Memory B cell (primary cell): ENCODE results near the gene MYO5B.
"Not testable (repeated sequence)": the region's sequence is repeated elsewhere in the genome, so short reads cannot be mapped to it uniquely, and the experiment has no call there.

Experiments
- ATAC-seq: fragments of 150-1000 bp; cut with Tn5 transposase; 2 replicates; pipeline ENCODE4 v1.10.0; 2021; ENCODE audit warnings: low read depth, mild to moderate bottlenecking, moderate library complexity
- DNase-seq, 2 donors: peaks; one replicate each; pipeline ENCODE4 v3.0.0; 2022; ENCODE audit warnings: low spot score in 2 of 2
- H3K27ac Mint-ChIP-seq: one replicate; pipeline ENCODE4 v1.8.0; 2022; ENCODE audit warnings: mild to moderate bottlenecking, moderate library complexity, mixed read lengths
- H3K27me3 Mint-ChIP-seq: one replicate; pipeline ENCODE4 v1.8.0; 2022; ENCODE audit warnings: mixed read lengths
- H3K36me3 Mint-ChIP-seq: one replicate; pipeline ENCODE4 v1.8.0; 2022; ENCODE audit warnings: mild to moderate bottlenecking, mixed read lengths
- H3K4me1 Mint-ChIP-seq: one replicate; pipeline ENCODE4 v1.8.0; 2022; ENCODE audit warnings: mixed read lengths
- H3K4me3 Mint-ChIP-seq: one replicate; pipeline ENCODE4 v1.8.0; 2022; ENCODE audit warnings: mild to moderate bottlenecking, moderate library complexity, mixed read lengths
- H3K9me3 Mint-ChIP-seq: one replicate; pipeline ENCODE4 v1.8.0; 2022; ENCODE audit warnings: mixed read lengths

MYO5B gene

GRCh38 chr18:49841236-49842217, 353.4 kb downstream of the MYO5B start:
- Mint-ChIP-seq H3K27me3 (peaks cover 2% of the 10 kb centered on the region), H3K4me1 (no peaks in the 10 kb centered on the region), H3K4me3 (no peak overlapping the region), H3K9me3 (no peaks in the 10 kb centered on the region), H3K27ac (no peak overlapping the region), H3K36me3 (peaks cover 1% of the 10 kb centered on the region)
- ATAC-seq (no peak), DNase-seq (no peak)

GRCh38 chr18:49839012-49839411, 355.9 kb downstream of the MYO5B start:
- H3K4me1 Mint-ChIP-seq: no peaks in the 10 kb centered on the region

GRCh38 chr18:49838381-49838780, 356.6 kb downstream of the MYO5B start:
- ATAC-seq: no peak
- Mint-ChIP-seq H3K36me3 (no peaks in the 10 kb centered on the region), H3K27me3 (peaks cover 2% of the 10 kb centered on the region), H3K4me1 (no peaks in the 10 kb centered on the region), H3K9me3 (no peaks in the 10 kb centered on the region), H3K27ac (no peak overlapping the region), H3K4me3 (no peak overlapping the region)
- no peak for DNase-seq

More at GRCh38 chr18:49839012-49839411, 355.9 kb downstream of the MYO5B start:
- H3K27ac Mint-ChIP-seq: no peak overlapping the region
- ATAC-seq (no peak), DNase-seq (no peak)
- H3K36me3 Mint-ChIP-seq: no peaks in the 10 kb centered on the region
- H3K4me3 Mint-ChIP-seq: no peak overlapping the region
- H3K9me3 Mint-ChIP-seq: no peaks in the 10 kb centered on the region
- peaks cover 2% of the 10 kb centered on the region for H3K27me3 Mint-ChIP-seq

GRCh38 chr18:49837889-49838288, 357.1 kb downstream of the MYO5B start:
- Mint-ChIP-seq H3K36me3 (no peaks in the 10 kb centered on the region), H3K4me3 (no peak overlapping the region), H3K27me3 (no peaks in the 10 kb centered on the region), H3K4me1 (no peaks in the 10 kb centered on the region), H3K9me3 (no peaks in the 10 kb centered on the region), H3K27ac (no peak overlapping the region)
- ATAC-seq: no peak
- no peak for DNase-seq

GRCh38 chr18:49837316-49837835, 357.6 kb downstream of the MYO5B start:
- not testable (repeated sequence) for H3K36me3 Mint-ChIP-seq, H3K9me3 Mint-ChIP-seq, DNase-seq, H3K27ac Mint-ChIP-seq, H3K4me1 Mint-ChIP-seq, ATAC-seq, H3K27me3 Mint-ChIP-seq, H3K4me3 Mint-ChIP-seq

GRCh38 chr18:49835405-49835804, 359.5 kb downstream of the MYO5B start:
- Mint-ChIP-seq H3K36me3 (peaks cover 2% of the 10 kb centered on the region), H3K4me1 (no peaks in the 10 kb centered on the region), H3K4me3 (no peak overlapping the region), H3K9me3 (no peaks in the 10 kb centered on the region), H3K27me3 (no peaks in the 10 kb centered on the region), H3K27ac (no peak overlapping the region)
- DNase-seq: no peak
- no peak for ATAC-seq

- H3K4me3 Mint-ChIP-seq: no peak overlapping the region
- peaks cover 1% of the 10 kb centered on the region for H3K9me3 Mint-ChIP-seq
- no peak overlapping the region for H3K27ac Mint-ChIP-seq
- H3K4me1 Mint-ChIP-seq: no peaks in the 10 kb centered on the region
- DNase-seq (no peak), ATAC-seq (no peak)
- peaks cover 2% of the 10 kb centered on the region for H3K36me3 Mint-ChIP-seq
- no peaks in the 10 kb centered on the region for H3K27me3 Mint-ChIP-seq
These were observed 360.7 kb downstream of the MYO5B start for GRCh38 chr18:49834258-49834657.

GRCh38 chr18:49833814-49834213, 361.1 kb downstream of the MYO5B start:
- Mint-ChIP-seq H3K27ac (no peak overlapping the region), H3K27me3 (no peaks in the 10 kb centered on the region), H3K9me3 (peaks cover 1% of the 10 kb centered on the region), H3K4me1 (no peaks in the 10 kb centered on the region), H3K36me3 (peaks cover 2% of the 10 kb centered on the region), H3K4me3 (no peak overlapping the region)
- DNase-seq: no peak
- no peak for ATAC-seq

- ATAC-seq (no peak), DNase-seq (no peak)
- H3K27me3 Mint-ChIP-seq: no peaks in the 10 kb centered on the region
- no peaks in the 10 kb centered on the region for H3K4me1 Mint-ChIP-seq
- peaks cover 2% of the 10 kb centered on the region for H3K36me3 Mint-ChIP-seq
- H3K27ac Mint-ChIP-seq: no peak overlapping the region
- no peak overlapping the region for H3K4me3 Mint-ChIP-seq
- peaks cover 6% of the 10 kb centered on the region for H3K9me3 Mint-ChIP-seq
These were observed 362.7 kb downstream of the MYO5B start for GRCh38 chr18:49832221-49832647.

- DNase-seq (no peak), ATAC-seq (no peak)
- H3K9me3 Mint-ChIP-seq: peaks cover 6% of the 10 kb centered on the region
- H3K4me1 Mint-ChIP-seq: no peaks in the 10 kb centered on the region
- H3K4me3 Mint-ChIP-seq: no peak overlapping the region
- H3K27ac Mint-ChIP-seq: no peak overlapping the region
- H3K36me3 Mint-ChIP-seq: peaks cover 6% of the 10 kb centered on the region
- H3K27me3 Mint-ChIP-seq: no peaks in the 10 kb centered on the region
These were observed 367.0 kb downstream of the MYO5B start for GRCh38 chr18:49827996-49828395.

GRCh38 chr18:49819823-49820671, 374.9 kb downstream of the MYO5B start:
- peaks cover 12% of the 10 kb centered on the region for H3K4me1 Mint-ChIP-seq
- no peaks in the 10 kb centered on the region for H3K9me3 Mint-ChIP-seq
- H3K4me3 Mint-ChIP-seq: no peak overlapping the region
- ATAC-seq: no peak
- H3K27me3 Mint-ChIP-seq: no peaks in the 10 kb centered on the region
- no peak for DNase-seq
- H3K27ac Mint-ChIP-seq: no peak overlapping the region
- peaks cover 6% of the 10 kb centered on the region for H3K36me3 Mint-ChIP-seq

GRCh38 chr18:49819071-49819662, 375.8 kb downstream of the MYO5B start:
- peaks cover 15% of the 10 kb centered on the region for H3K4me1 Mint-ChIP-seq
- peaks cover 2% of the 10 kb centered on the region for H3K36me3 Mint-ChIP-seq
- H3K27ac Mint-ChIP-seq: no peak overlapping the region
- ATAC-seq (no peak), DNase-seq (no peak)
- H3K27me3 Mint-ChIP-seq: no peaks in the 10 kb centered on the region
- H3K9me3 Mint-ChIP-seq: no peaks in the 10 kb centered on the region
- no peak overlapping the region for H3K4me3 Mint-ChIP-seq

GRCh38 chr18:49817947-49818346, 377.0 kb downstream of the MYO5B start:
- no peak for DNase-seq
- H3K4me3 Mint-ChIP-seq: no peak overlapping the region
- H3K27ac Mint-ChIP-seq: no peak overlapping the region
- ATAC-seq: no peak
- H3K36me3 Mint-ChIP-seq: peaks cover 2% of the 10 kb centered on the region
- H3K27me3 Mint-ChIP-seq: no peaks in the 10 kb centered on the region
- H3K9me3 Mint-ChIP-seq: no peaks in the 10 kb centered on the region
- H3K4me1 Mint-ChIP-seq: peaks cover 19% of the 10 kb centered on the region

GRCh38 chr18:49815927-49816326, 379.0 kb downstream of the MYO5B start:
- Mint-ChIP-seq H3K4me1 (peaks cover 27% of the 10 kb centered on the region), H3K4me3 (no peak overlapping the region), H3K36me3 (peaks cover 2% of the 10 kb centered on the region), H3K9me3 (no peaks in the 10 kb centered on the region), H3K27me3 (no peaks in the 10 kb centered on the region), H3K27ac (no peak overlapping the region)
- ATAC-seq: no peak
- DNase-seq: no peak
